Superior temporal gyrus (tissue), 1 donor: ENCODE measurements around the gene ANKMY1.

Experiments used
- DNase-seq: peaks from one replicate; pipeline ENCODE4 v3.0.0-alpha.2; 2016; ENCODE audit errors: extremely low spot score

ANKMY1 gene

GRCh38 chr2:240460253-240460711 is 97.5 kb downstream of the ANKMY1 start:
- DNase-seq: no peak

GRCh38 chr2:240459401-240460252 is 98.2 kb downstream of the ANKMY1 start:
- no peak for DNase-seq

- no peak for DNase-seq
Observed at GRCh38 chr2:240458900-240459391, 98.8 kb downstream of the ANKMY1 start.

- DNase-seq: no peak
Observed at GRCh38 chr2:240458044-240458899, 99.5 kb downstream of the ANKMY1 start.

GRCh38 chr2:240457223-240458043 is 100.4 kb downstream of the ANKMY1 start:
- DNase-seq: no peak

GRCh38 chr2:240456447-240457222 is 101.2 kb downstream of the ANKMY1 start:
- no peak for DNase-seq

- no peak for DNase-seq
Observed at GRCh38 chr2:240455647-240456446, 101.9 kb downstream of the ANKMY1 start.

- no peak for DNase-seq
Observed at GRCh38 chr2:240455272-240455646, 102.5 kb downstream of the ANKMY1 start.

- DNase-seq: no peak
Observed at GRCh38 chr2:240454106-240454901, 103.5 kb downstream of the ANKMY1 start.

- no peak for DNase-seq
Observed at GRCh38 chr2:240453461-240454105, 104.2 kb downstream of the ANKMY1 start.

GRCh38 chr2:240452462-240453256 is 105.1 kb downstream of the ANKMY1 start:
- DNase-seq: peak; percentile 58

GRCh38 chr2:240451791-240452461 is 105.9 kb downstream of the ANKMY1 start:
- no peak for DNase-seq

- peak; percentile 66 for DNase-seq
Observed at GRCh38 chr2:240451108-240451611, 106.6 kb downstream of the ANKMY1 start.

- DNase-seq: no peak
Observed at GRCh38 chr2:240450532-240451107, 107.2 kb downstream of the ANKMY1 start.

GRCh38 chr2:240449764-240450531 is 107.8 kb downstream of the ANKMY1 start:
- DNase-seq: no peak
